ENCODE results near the gene GFOD1.

- TF ChIP-seq RAD21 (conservative IDR thresholded peaks at IDR 0.05) (no peak), CTCF (IDR thresholded peaks at IDR 0.05; ENCODE audit: poor library complexity, severe bottlenecking) (no peak), REST (IDR thresholded peaks at IDR 0.05; ENCODE audit: borderline replicate concordance) (no peak), EP300 (conservative IDR thresholded peaks at IDR 0.05; ENCODE audit: poor library complexity, severe bottlenecking) (no peak), EZH2 (IDR thresholded peaks at IDR 0.05; ENCODE audit: borderline replicate concordance, insufficient read depth, low read length, poor library complexity, severe bottlenecking) (no peak), SMC3 (conservative IDR thresholded peaks at IDR 0.05; ENCODE audit: poor library complexity) (no peak), POLR2AphosphoS5 (IDR thresholded peaks at IDR 0.05) (no peak)
Measured at GRCh38 chr6:13308332-13308731, 179.1 kb downstream of the GFOD1 start.
